HG03060 (cell line): ENCODE measurements around the gene L3MBTL4.
"Not testable (repeated sequence)": the region's sequence is repeated elsewhere in the genome, so short reads cannot be mapped to it uniquely, and the experiment has no call there.

Source experiments
- ATAC-seq: cut with Tn5 transposase; IDR thresholded peaks from one replicate; pipeline ENCODE4 v1.9.1; 2021; ENCODE audit warnings: low read depth, moderate number of reproducible peaks; ENCODE audit not compliant: unreplicated experiment

L3MBTL4 gene

GRCh38 chr18:6259324-6259723 lies 155.4 kb downstream of the L3MBTL4 start:
- not testable (repeated sequence) for ATAC-seq

GRCh38 chr18:6257950-6258349 lies 156.8 kb downstream of the L3MBTL4 start:
- ATAC-seq = no peak

GRCh38 chr18:6256521-6256920 lies 158.2 kb downstream of the L3MBTL4 start:
- ATAC-seq = no peak

GRCh38 chr18:6255886-6256285 lies 158.8 kb downstream of the L3MBTL4 start:
- no peak for ATAC-seq

DNA sequence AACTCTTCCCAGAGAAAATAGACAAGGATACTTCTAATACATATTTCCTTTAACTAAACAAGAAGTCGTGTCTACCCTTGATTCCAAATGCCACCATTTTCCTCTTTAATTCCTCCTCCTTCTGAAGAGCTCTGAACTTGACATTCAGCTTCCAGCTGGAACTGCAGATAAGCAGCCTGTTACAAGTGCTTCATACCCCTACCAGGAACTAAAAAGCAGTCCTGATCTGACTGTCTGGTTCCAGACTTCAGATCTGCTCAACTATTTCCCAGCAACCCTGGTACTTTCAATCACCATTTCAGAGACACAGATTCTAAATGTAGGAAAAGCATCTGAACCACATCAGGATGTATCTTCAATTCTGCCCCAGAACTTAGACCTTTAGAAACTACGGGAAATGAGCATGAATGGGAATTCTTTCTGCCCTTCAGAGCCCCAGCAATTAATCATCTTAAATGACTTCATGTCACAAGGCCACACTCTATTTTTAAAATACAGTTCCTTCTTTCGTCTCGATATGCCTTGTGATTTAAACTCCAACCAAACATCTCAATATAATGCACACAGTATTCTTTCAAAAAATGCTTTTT lies 159.5 kb downstream of the L3MBTL4 start:
- no peak for ATAC-seq

GRCh38 chr18:6254456-6254855 lies 160.3 kb downstream of the L3MBTL4 start:
- no peak for ATAC-seq

DNA sequence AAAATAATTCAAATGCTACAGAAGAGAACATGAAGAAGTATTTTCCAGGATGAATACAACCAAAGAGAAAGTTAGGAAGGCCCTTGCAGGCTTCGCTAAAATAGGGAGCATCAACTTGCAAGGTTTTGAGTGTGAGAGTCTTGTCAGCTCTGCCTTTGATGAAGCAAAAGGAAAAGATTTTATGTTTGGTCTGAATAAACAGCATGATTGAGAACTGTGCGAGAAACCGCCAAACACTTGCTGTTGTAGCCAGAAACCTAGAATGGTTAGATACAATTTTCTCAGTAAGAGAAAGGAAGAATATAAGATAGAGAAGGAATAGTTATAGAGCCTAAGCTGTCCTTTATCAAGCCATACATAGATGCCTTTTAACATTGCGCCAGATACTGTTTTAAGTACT lies 163.6 kb downstream of the L3MBTL4 start:
- ATAC-seq = no peak

GRCh38 chr18:6249788-6250187 lies 164.9 kb downstream of the L3MBTL4 start:
- no peak for ATAC-seq

GRCh38 chr18:6249170-6249569 lies 165.5 kb downstream of the L3MBTL4 start:
- ATAC-seq = peak; percentile 81

GRCh38 chr18:6248017-6248416 lies 166.7 kb downstream of the L3MBTL4 start:
- no peak for ATAC-seq

- no peak for ATAC-seq
These were observed 172.7 kb downstream of the L3MBTL4 start for GRCh38 chr18:6242004-6242403.

- no peak for ATAC-seq
These were observed 175.0 kb downstream of the L3MBTL4 start for GRCh38 chr18:6239716-6240115.

DNA sequence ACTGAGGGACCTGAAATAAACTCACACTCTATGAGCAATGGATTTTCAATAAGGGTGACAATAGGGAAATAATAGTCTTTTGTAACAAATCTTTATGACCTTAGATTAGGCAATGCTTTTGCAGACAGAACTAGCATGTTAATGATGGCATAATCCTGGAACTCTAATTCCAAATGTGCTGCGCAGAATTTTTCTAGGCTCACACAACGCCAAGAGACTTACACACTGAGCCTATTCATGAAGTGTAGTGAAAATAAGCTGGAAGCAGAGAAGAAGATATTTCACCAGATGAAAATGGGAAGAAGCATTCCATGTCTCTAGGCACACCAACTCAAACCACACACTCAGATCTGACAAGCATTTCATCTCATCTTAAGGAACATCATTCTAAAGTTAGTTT lies 178.5 kb downstream of the L3MBTL4 start:
- no peak for ATAC-seq

DNA sequence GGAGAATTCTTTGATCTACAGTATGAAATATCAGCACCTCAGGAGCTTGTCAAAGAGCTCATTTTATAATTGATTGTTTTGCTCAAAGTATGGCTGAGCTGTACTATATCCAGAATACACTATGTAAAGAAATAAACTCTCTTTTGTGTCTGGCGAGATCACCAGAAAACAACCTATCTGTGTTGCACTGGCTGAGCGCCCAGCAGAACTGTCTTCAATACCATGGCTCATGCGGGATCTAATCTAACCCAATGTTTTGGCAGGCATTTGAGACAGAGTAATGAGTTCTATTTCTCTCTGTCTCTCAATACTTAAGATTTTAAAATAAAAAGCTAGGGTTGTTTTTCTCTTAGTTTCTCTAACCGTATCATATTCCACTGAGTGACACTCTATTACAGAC lies 192.4 kb downstream of the L3MBTL4 start:
- no peak for ATAC-seq

DNA sequence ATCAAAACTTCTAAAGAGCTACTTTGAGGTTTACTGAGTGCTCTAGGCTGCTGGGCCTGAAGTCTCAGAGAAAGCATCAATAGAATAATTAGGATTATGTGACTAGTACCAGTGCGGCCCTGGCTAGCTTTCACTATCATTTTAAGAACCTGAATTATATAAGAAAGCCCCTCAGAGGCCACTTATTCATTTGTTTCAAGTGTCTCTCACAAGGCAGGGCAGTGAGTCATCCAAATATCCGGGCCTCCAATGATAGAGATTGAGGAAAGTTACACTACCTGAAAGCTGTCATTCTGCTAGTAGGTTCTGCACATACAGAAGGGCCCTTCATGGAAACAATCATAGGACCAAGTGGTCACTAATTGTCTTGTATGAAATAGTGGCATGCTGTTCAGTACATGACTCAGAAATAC lies 193.1 kb downstream of the L3MBTL4 start:
- no peak for ATAC-seq

- ATAC-seq = no peak
These were observed 194.6 kb downstream of the L3MBTL4 start for GRCh38 chr18:6220129-6220528.

GRCh38 chr18:6219116-6219717 lies 195.5 kb downstream of the L3MBTL4 start:
- ATAC-seq = no peak

- ATAC-seq = no peak
These were observed 198.8 kb downstream of the L3MBTL4 start for GRCh38 chr18:6215888-6216287.

DNA sequence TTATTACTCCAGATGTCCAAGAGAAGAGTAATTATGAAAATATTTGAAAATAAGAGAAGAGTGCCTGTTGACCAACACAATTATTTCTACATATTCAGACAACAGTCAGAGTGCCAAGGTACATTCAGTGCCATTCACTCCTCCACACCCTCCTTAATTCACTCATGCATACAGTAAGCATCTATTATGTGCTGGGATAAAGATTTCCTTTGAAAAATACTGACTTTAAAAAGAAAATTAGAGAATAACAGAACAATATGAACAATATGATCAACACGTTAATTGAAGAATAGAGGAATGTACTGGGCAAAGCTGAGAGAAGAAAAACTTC lies 203.6 kb downstream of the L3MBTL4 start:
- no peak for ATAC-seq

GRCh38 chr18:6210349-6211173 lies 204.2 kb downstream of the L3MBTL4 start:
- ATAC-seq = no peak

GRCh38 chr18:6207941-6208340 lies 206.8 kb downstream of the L3MBTL4 start:
- no peak for ATAC-seq

- ATAC-seq = no peak
These were observed 207.6 kb downstream of the L3MBTL4 start for GRCh38 chr18:6207116-6207515.
